ENCODE measurements around the gene KRT37.
"Not testable (repeated sequence)": the region's sequence is repeated elsewhere in the genome, so short reads cannot be mapped to it uniquely, and the experiment has no call there.

Gene KRT37

DNA sequence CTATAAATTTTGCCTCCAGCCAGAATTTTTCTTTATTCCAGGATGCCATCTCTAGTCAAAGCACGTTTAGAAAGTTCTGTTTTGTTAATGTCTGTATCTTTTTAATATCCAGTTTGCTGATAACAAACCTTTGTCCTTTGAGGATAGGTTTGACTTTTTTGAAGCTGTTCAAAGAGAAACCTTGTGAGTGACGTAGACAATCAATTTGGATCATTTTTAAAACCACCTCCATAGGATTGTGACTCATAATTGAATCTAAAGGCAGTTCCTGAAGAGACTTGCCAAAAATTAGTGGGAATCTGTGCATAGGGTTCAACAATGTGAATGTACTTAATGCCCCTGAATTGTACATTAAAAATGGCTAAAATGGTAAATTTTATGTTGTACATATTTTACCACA, 32.9 kb downstream of the KRT37 start:
- no peak overlapping the region for H3K27ac ChIP-seq
- CTCF ChIA-PET, result no interaction called here
- no peak for TF ChIP-seq CTCF (conservative IDR thresholded peaks at IDR 0.05; ENCODE audit: low read depth)
- no peak for DNase-seq (ENCODE audit: low spot score)
- POLR2A ChIA-PET (ENCODE audit: low non-redundant PET), result no interaction called here

GRCh38 chr17:41390411-41390938, 33.9 kb downstream of the KRT37 start:
- ChIA-PET POLR2A (ENCODE audit: low non-redundant PET) (no interaction called here), CTCF (interaction anchor here (0.6 to 0.7 kb wide), 2 partner anchors 16 to 144 kb away, joined by 3 to 4 read pairs; no protein-coding TSS in a partner anchor)
- no peak for DNase-seq (ENCODE audit: low spot score)
- no peak for TF ChIP-seq CTCF (conservative IDR thresholded peaks at IDR 0.05; ENCODE audit: low read depth)
- H3K27ac ChIP-seq, result no peak overlapping the region

- ChIA-PET POLR2A (ENCODE audit: low non-redundant PET) (no interaction called here), CTCF (no interaction called here)
- no peak for TF ChIP-seq CTCF (conservative IDR thresholded peaks at IDR 0.05; ENCODE audit: low read depth)
- no peak overlapping the region for H3K27ac ChIP-seq
- DNase-seq (ENCODE audit: low spot score), result no peak
Measured at GRCh38 chr17:41387670-41388069, 36.7 kb downstream of the KRT37 start.

DNA sequence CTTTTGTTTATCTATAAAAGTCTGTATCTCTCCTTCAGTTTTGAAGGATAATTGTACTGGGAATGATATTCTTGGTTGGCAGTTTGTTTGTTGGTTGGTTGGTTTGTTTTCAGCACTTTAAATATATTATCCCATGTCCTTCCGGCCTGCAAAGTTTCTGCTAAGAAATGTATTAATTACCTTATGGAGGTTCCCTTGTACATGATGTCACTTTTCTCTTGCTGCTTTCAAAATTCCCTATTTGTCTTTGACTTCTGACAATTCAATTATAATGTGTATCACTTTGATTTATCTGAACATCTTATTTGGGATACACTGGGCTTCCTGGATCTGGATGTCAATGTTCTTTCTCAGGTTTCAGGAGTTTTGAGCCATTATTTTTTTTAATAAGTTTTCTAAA, 38.2 kb downstream of the KRT37 start:
- DNase-seq (ENCODE audit: low spot score), result no peak
- ChIA-PET POLR2A (ENCODE audit: low non-redundant PET) (no interaction called here), CTCF (no interaction called here)
- H3K27ac ChIP-seq, result no peak overlapping the region
- TF ChIP-seq CTCF (conservative IDR thresholded peaks at IDR 0.05; ENCODE audit: low read depth), result no peak

- TF ChIP-seq CTCF (conservative IDR thresholded peaks at IDR 0.05; ENCODE audit: low read depth), result no peak
- no peak for DNase-seq (ENCODE audit: low spot score)
- no peak overlapping the region for H3K27ac ChIP-seq
- POLR2A ChIA-PET (ENCODE audit: low non-redundant PET), result no interaction called here
- CTCF ChIA-PET, result no interaction called here
Measured at GRCh38 chr17:41383690-41384089, 40.7 kb downstream of the KRT37 start.

GRCh38 chr17:41382394-41382793, 42.0 kb downstream of the KRT37 start:
- no peak overlapping the region for H3K27ac ChIP-seq
- ChIA-PET POLR2A (ENCODE audit: low non-redundant PET) (no interaction called here), CTCF (no interaction called here)
- TF ChIP-seq CTCF (conservative IDR thresholded peaks at IDR 0.05; ENCODE audit: low read depth), result no peak
- no peak for DNase-seq (ENCODE audit: low spot score)

- CTCF ChIA-PET; POLR2A ChIA-PET (ENCODE audit: low non-redundant PET); H3K27ac ChIP-seq: not testable (repeated sequence)
Measured at GRCh38 chr17:41381943-41382342, 42.4 kb downstream of the KRT37 start, which contains the start of gene KRT34. Gene KRT34, minus strand, starts transcription at chr17:41382306. Its CDS starts 60 bp downstream, at chr17:41382246.

DNA sequence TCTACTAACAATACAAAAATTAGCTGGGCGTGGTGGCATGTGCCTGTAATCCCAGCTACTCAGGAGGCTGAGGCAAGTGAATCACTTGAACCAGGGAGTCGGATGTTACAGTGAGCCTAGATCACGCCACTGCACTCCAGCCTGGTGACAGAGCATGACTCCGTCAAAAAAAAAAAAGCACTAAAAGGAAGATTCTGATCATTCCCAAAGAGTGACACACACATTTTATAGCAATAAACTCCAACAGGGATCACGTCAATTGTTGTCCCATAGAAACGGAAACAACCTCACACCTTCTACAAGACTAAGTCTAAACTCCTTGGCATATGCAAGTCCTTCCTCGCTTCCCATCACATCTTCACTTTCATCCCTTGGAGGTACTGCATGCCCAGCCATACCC, 44.3 kb downstream of the KRT37 start:
- H3K27ac ChIP-seq, result peak overlapping the region; percentile 49; the same call in 1 of the 2 replicates
- DNase-seq (ENCODE audit: low spot score), result peak; percentile 62
- POLR2A ChIA-PET (ENCODE audit: low non-redundant PET), result interaction anchor here (0.7 kb wide), 1 partner anchor 16 kb away, joined by 4 read pairs; no protein-coding TSS in a partner anchor
- CTCF ChIA-PET, result not testable (repeated sequence)

More at GRCh38 chr17:41381943-41382342, 42.4 kb downstream of the KRT37 start, which contains the start of gene KRT34:
- not testable (repeated sequence) for DNase-seq (ENCODE audit: low spot score)
